ENCODE data around the gene KCNJ6.
"Not testable (repeated sequence)": the region's sequence is repeated elsewhere in the genome, so short reads cannot be mapped to it uniquely, and the experiment has no call there.

KCNJ6 gene

DNA sequence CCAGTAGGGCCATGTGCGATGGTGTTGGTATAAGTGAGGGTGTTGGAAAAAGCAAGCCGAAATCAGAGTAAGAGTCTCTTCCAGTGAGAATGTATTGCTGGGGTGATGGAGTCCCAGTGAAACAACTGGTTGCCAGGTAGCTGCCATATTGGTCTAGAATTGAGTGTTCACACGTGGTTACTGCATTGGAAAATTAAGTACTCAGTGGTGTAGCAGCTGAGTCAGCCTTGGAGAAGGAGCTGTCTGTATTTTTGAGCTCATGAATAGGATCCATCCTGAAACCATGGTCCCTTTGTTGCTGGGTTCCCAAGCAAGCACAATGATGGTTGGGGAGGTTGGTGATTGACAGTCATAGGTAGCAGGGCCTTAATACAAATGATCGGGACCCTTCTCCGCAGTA, 314.3 kb downstream of the KCNJ6 start:
- no peak for DNase-seq (ENCODE audit: low read depth in 2 of 2)

DNA sequence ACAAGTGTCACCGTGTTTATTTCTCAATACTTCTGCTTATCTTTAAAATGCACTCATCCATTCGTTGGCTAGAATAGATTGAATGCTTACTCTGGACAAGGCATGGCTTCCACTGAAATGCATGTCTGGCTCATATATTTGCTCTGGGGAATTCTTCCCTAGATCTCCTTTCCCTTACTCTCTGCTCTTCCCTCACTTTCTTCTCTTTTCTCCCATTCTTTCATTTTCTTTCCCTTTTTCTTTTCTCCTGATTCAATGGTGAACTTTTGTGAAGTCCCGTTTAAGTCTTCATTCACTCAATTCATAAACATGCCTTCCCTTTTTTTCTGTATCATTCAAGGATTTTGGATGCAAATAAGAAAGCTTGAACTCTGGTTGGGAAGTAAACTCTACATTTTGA, 315.2 kb downstream of the KCNJ6 start:
- DNase-seq (ENCODE audit: low read depth in 2 of 2) = no peak

DNA sequence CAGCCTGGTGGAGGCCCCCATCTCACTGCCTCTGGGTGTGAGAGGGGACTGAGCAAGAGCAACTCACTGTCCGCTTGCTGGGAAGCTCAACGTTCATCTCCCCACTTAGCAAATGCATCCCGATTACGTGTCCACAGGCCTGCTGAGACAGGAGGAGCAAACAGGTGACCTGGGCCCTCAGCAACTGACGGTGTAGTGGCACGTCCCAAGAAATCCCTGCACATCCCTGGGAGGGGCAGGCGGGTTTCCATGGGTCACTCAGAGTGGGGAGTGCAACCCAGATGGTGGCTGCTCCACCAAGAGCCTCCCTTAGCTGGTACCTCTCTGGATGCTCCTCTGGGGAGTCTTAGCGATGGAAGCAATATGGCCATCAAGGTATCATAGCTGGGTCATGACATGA, 320.3 kb downstream of the KCNJ6 start:
- DNase-seq (ENCODE audit: low read depth in 2 of 2) = no peak

DNA sequence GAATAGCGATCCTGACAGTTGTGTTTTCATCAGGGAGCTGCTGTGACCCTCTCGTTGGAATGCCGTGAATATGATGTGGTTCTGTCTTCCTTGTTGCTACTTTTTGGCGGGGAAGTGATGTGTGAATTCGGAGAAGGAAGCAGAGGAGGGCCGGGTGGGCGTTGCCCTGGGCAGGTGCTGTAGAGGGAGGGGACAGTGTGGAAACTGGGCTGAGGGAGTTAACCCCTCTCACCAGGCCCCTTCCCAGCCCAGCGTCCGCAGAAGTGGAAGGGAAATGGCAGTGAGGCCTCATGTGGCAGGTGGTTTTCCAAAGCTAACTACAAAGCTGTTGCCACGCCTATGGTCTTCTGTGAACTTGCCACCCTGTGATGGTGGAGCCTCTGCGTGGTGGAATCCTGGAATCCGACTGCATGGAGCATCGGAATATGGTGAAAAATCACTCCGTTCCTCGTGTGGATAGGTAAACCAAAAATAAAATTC, 321.7 kb downstream of the KCNJ6 start:
- no peak for DNase-seq (ENCODE audit: low read depth in 2 of 2)

DNA sequence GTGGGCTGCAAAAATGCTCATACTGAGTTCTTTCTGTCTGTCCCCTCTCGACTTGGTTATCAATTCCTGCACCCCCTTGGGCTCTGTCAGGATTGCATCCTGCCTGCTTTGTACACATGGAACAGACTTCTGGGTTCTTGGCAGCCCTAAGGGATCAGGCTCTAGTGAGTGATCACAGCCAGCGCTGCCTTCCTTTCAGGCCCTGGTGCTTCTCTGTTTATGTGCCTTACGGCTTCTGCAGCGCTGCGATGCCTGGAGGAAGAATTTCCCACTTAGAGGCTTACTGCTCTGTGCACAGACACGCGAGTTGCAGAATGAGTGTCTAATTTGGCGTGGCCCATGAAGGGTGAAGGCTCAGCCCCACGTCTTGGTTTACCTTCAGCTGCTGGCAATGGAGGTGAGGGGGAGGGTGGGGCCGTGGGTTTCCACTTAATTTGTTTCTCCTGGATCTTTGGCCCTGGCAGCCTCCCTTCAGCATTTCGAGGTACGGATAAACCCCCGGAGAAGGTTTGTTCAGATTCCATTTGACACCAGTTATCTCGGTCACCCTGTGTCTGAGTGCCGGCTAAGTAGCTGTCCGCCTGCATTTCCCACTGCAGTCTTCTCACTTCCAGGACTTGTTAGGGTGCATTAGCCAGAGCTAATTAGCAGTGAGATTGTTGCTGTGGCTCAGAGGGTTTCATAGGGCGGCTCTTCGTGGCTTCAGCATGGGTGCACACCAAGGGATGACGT, 322.4 kb downstream of the KCNJ6 start:
- DNase-seq (ENCODE audit: low read depth in 2 of 2) = no peak

DNA sequence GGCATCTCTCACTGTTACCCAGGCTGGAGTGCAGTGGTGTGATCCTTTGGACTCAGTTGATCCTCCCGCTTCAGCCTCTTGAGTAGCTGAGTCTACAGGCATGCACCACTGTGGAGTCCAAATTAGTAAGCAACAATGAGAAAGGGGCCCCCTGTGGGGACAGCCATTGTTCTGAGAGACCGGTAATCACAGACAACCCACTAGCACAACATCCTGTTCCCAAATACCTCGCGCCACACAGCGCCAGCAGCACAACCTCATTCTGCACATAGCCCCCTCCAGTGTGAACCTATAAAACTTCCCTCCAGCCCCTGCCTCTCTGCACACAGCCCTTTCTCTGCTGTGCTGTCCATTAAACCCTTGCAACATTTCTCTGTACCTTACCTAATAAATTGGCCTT, 323.2 kb downstream of the KCNJ6 start:
- DNase-seq (ENCODE audit: low read depth in 2 of 2) = no peak

DNA sequence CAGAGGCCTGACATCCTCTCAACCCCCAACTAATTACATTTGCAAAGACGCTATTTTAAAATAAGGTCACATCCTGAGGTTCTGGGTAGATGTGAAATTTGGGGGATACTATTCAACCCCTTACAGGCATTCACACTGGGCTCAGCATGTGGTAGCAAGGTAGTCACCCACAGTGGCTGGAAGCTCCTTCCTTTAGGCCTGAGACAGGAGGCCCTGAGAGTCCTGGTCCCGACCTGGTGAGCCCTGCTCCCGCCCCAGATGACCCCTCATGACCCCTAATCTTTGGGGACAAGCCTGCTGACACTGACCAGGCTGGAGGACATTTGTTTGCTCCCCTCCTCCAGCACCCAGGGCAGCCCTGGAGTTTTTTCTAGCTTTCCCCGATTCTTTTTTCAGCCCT, 323.8 kb downstream of the KCNJ6 start:
- DNase-seq (ENCODE audit: low read depth in 2 of 2) = no peak

DNA sequence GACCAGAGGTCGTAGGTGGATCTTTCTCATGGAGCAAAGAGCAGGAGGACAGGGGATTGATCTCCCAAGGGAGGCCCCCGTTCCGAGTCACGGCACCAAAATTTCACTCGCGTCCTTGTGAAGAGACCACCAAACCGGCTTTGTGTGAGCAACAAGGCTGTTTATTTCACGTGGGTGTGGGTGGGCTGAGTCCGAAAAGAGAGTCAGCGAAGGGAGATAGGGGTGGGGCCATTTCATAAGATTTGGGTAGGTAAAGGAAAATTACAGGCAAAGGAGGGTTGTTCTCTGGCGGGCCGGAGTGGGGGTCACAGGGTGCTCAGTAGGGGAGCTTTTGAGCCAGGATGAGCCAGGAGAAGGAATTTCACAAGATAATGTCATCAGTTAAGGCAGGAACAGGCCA, 324.3 kb downstream of the KCNJ6 start:
- DNase-seq (ENCODE audit: low read depth in 2 of 2) = not testable (repeated sequence)

DNA sequence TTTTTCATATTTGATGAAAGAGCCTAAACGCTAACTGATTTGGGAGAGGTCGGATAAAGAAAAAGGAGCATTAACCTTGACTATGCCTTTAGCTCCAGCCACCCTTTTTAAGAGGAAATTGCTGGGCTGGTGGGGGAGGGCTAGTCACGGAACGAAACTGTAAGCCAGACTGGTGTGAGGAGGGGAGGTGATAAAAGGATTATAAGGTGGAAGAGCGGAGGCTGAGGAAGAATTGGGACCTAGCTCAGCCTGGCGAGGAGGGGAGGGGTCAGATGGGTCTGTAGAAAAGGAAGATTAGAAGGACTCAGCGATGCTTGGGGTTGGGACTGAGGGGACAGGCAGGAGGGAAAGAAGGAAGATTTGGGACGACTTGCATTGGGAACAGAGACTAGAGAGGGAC, 325.4 kb downstream of the KCNJ6 start:
- not testable (repeated sequence) for DNase-seq (ENCODE audit: low read depth in 2 of 2)

DNA sequence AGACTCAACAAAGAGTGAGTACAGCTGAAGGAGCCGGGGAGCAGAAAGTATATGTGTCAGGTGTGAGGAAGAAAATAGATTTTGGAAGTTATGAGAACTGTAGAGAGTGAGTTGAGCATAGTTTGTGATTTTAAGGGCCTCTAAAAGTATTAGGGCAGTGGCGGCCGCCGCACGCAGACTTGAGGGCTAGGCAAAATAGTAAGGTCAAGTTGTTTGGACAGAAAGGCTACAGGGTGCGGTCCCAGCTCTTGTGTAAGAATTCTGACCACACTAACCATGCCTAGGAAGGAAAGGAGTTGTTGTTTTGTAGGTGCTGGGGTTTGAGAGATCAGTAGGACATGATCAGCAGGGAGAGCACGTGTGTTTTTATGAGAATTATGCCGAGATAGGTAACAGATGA, 327.6 kb downstream of the KCNJ6 start:
- DNase-seq (ENCODE audit: low read depth in 2 of 2) = not testable (repeated sequence)

DNA sequence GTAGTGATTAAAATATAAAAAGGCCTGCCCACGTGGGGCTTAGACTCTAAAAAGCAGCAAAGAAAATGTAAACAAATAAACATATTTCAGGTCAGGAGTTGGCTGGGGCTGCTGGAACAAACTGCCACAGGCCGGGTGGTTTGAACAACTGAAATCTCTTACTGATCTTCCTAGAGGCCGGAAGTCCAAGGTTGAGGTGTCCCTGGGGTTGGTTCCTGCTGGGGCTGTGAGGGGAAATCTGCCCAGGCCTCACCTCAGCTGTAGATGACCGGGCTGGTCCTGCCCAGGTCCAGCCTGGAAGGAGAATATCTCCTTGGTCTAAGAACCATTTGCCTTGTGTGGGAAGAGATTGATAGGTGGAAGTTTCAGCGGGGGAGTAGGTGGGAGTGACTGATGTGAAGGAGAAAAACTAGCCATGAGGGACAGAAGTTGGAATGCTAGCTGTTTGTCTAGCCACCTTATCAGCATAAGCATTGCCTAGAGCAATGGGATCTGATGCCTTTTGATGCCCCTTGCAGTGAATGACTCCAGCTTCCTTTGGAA, 328.6 kb downstream of the KCNJ6 start:
- no peak for DNase-seq (ENCODE audit: low read depth in 2 of 2)

DNA sequence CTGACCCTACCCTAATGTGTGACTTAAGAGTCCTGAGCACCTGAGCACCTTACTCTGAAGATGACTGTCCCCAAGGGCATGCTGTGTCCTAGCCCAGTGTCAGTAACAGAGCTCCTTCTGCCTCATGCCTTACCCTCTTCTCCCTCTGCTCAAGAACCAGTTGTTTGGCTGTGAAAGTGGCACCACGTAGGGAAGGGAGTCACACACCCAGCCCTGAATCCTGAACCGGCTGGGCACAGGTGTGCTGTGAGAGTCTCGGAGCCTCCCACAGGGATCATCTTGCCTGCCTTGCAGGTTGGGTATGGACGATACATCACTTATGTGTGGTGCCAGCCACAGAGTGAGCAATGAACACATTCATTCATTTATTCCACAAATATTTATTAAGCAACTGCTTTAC, 329.1 kb downstream of the KCNJ6 start:
- no peak for DNase-seq (ENCODE audit: low read depth in 2 of 2)

DNA sequence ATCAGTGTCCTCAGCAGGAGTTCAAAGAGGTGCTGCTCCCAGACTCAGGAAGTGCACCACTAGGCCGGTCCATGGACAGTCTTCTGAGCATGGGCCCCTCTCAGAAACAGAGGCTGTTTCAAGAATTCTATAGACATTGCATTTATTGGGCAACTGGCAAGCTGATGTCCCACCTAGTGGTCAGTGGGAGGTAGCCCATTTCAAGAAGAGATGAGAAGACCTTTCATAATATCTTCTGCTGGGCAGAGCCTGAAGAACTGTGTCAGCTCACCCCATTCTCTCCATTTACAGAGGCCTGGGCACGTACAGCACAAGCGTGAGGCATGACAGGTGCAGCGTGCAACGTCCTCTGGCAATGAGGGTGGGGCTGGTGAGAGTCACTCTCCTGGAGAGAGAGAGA, 333.7 kb downstream of the KCNJ6 start:
- no peak for DNase-seq (ENCODE audit: low read depth in 2 of 2)

DNA sequence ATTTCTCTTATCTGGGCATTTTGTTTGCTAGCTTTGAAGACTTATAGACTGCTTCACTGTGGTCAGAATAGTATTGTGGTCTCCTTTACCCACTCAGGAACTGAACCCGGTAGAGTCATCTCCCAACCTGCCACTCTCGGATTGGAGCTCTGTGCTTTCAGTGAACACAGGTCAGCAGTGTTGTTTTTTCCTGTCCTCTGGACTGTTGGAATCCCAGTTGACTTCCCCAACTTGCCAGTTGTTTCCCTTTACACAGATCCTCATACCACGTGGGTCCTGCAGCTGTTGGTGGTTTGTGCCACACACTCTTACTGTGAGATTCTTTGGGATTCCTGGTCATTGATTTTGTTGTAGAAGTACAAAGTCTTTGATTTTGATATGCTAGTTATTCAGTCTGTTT, 335.6 kb downstream of the KCNJ6 start:
- no peak for DNase-seq (ENCODE audit: low read depth in 2 of 2)

DNA sequence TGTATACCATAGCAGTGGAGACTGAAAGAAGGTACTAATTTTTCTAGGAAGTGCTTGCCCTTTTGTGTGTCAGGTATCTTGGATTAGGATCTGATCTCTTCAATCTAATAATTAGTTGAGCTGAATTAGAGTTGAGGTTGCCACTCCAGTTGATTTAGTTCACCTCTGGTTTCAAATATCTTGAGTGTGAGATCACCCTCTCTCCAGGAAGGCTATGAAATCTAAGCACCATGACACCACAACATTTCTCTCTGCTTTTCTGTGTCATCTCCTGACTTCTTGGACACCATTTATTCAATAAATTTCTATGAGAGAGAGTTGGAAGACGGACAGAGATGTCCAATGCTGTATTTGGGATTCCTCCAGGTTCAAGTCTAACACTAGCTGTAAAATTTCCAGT, 336.9 kb downstream of the KCNJ6 start:
- DNase-seq (ENCODE audit: low read depth in 2 of 2) = no peak

DNA sequence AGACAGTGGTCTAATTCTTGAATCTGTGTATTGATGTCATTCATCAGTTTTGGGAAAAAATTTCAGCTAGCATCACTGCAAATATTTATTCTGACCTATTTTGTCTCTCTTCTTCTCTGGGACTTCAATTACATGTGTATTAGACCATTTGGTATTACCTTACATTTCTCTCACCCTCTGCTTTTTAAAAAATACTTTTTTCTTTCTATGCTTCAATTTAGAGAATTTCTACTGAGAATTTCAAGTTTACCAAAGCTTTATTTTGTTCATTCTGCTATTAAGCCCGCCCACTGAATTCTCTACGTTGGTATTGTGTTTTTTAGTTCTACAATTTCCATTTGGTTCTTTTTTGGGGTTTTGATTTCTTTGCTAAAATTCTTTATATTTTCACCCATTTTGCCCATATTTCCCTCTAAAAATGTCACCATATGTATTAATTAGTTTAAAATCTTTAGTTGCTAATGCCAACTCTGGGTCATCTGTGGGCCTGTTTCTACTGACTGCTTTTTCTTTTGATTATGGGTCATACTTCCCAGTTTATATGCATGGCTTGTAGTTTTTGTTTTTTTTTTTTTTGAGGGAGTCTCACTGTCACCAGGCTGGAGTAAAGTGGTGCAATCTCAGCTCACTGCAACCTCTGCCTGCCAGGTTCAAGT, 337.7 kb downstream of the KCNJ6 start:
- DNase-seq (ENCODE audit: low read depth in 2 of 2) = no peak

DNA sequence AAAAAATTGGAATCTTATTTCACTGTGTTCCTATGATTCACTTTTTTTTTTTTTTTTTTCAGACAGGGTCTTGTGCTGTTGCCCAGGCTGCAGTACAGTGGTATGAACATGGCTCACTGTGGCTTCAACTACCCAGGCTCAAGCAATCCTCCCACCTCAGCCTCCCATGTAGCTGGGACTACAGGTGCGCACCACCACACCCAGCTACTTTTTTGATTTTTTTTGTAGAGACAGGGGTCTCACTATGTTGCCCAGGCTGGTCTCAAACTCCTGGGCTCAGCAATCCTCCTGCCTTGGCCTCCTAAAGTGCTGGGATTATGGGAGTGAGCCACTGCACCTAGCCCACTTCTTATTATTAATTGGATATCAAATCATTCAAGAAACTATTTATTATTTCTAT, 339.3 kb downstream of the KCNJ6 start:
- not testable (repeated sequence) for DNase-seq (ENCODE audit: low read depth in 2 of 2)

DNA sequence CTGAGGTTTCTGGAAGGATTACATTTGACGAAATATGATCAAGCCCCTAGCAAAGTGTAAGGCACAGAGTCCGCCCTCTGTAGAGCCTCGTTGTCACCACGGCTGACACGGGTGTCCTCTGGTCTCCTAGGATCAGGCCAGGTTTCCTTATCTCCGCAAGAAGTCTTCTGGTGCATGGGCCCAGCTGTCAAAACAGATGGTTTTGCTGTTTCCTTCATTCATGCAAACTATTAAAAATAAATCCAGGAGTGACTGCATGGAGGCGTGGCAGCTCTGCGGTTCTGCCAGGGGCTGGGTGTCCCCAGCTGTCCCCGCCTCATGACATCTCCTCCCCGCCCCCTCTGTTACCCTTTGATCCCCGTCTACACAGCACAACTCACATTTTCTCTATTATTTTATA, 340.7 kb downstream of the KCNJ6 start:
- no peak for DNase-seq (ENCODE audit: low read depth in 2 of 2)

DNA sequence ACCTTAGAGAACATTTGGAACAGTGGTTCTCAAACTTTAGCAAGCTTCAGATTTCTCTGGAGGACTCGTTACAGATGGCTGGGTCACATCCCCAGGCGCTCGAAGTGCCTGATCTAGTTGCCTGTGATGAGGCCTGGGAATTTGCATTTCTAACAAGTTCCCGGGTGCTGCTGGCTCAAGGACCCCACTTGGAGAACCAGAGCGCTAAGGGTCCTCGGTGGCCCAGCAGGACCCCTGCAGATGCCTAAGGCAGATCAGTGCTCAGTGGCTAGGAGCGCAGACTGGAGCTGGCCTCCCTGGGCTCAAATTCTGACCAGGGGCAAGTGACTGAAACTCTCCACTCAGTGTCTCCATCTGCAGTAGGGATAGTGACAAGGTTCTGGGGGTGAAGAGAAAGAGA, 341.5 kb downstream of the KCNJ6 start:
- DNase-seq (ENCODE audit: low read depth in 2 of 2) = no peak

DNA sequence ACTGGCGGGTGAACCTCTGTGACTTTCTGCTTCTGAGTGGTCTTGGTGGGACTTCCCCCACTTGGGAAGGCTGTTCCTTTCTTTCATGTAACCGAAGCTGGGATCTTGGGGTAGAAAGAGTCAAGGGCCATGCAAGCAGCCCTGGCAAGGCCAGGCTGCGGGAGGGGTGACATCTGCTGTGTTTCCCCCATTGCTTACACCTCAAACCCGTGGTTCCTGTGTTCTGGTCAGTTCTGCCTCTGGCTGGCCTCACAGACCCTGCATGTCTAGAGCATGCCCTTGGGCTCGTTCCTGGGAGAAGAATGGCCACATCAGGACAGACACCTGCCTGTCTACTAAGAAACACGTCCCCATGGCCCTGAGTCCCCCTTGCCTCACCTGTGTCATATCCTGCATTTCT, 341.9 kb downstream of the KCNJ6 start:
- DNase-seq (ENCODE audit: low read depth in 2 of 2) = no peak

DNA sequence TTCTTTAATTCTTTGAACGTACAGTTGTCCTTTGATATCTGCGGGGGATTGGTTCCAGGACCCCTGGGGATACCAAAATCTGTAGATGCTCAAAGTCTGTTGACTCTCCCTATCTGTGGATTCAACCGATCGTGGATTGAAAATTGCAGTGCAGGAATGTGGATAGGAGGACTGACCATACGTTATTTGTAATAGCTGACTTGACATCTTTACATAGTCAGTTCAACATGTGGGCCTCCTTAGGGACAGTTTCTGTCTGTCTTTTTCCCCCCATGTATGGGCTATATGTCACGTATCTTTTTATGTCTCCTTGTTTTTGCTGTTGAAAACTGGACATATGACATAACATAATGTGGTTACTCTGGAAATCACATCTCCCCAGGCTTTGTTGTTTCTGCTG, 344.8 kb downstream of the KCNJ6 start:
- DNase-seq (ENCODE audit: low read depth in 2 of 2) = no peak

DNA sequence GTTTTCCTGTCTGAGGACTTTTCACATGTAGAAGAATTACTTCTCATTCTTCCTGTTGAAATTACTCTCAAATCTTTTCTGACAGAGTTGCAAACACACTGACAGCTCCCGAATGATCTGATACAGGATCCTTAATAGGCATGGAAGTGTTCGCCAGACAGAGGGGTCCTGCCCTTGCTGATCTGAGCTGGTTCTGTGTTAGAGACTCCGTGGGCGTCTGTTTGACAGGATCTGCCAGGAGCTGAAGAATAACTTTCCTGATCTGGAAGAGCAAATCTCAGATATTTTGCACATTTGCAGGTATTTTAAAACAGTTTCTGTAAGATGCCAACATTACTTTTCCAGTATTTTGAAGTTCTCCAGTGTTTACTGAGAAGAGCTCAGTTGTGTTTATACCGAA, 347.3 kb downstream of the KCNJ6 start:
- DNase-seq (ENCODE audit: low read depth in 2 of 2) = no peak

DNA sequence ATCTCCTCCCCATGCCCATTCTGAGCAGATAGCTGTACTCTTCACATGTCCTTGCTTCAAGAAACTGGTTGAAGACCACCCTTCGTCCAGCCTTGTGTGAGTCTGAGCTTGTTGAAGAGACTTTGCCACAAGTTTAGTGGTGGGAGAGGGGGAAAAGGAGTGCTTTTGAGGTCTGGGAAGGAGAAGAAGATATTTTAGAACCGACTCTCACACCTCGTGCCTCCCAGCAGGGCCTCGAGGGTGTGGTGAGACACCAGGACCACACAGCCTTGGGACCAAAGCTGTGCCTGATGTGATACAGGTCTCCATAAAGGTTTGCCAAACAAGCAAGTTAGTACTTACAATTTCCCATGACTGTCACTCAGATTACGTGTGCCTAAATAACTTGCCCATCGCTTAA, 347.8 kb downstream of the KCNJ6 start:
- DNase-seq (ENCODE audit: low read depth in 2 of 2) = no peak

Measured in stimulated activated CD8-positive, alpha-beta memory T cell treated with anti-CD3 and anti-CD28 coated beads, Interleukin-2, amount 100 ng/mL, for 48 hours (primary cell).